GM19099 (cell line): ENCODE measurements around the gene PRPF19.

Source experiments
- POLR2A ChIP-seq: IDR thresholded peaks from 3 replicates; pipeline ENCODE4 v1.6.1; 2011; ENCODE audit warnings: low read depth; ENCODE audit not compliant: insufficient read length; ENCODE audit errors: extremely low read depth

PRPF19 gene

GRCh38 chr11:60918939-60919265 is 12.5 kb upstream of the PRPF19 start:
- TF ChIP-seq POLR2A = no peak

GRCh38 chr11:60918251-60918938 is 12.0 kb upstream of the PRPF19 start:
- TF ChIP-seq POLR2A = no peak

GRCh38 chr11:60917267-60917666 is 10.9 kb upstream of the PRPF19 start:
- TF ChIP-seq POLR2A = no peak

- TF ChIP-seq POLR2A = no peak
These were observed 10.4 kb upstream of the PRPF19 start for GRCh38 chr11:60916669-60917206.

GRCh38 chr11:60915248-60915914 is 9.0 kb upstream of the PRPF19 start:
- TF ChIP-seq POLR2A = peak; percentile 50

- TF ChIP-seq POLR2A = no peak
These were observed 8.4 kb upstream of the PRPF19 start for GRCh38 chr11:60914633-60915247.

- peak; percentile 52 for TF ChIP-seq POLR2A
These were observed 7.6 kb upstream of the PRPF19 start, which contains the start of gene TMEM109 for GRCh38 chr11:60913793-60914632. Gene TMEM109 (plus strand): TSS chr11:60914158. CDS start chr11:60919694, 5,536 bp downstream.

- no peak for TF ChIP-seq POLR2A
These were observed 6.6 kb upstream of the PRPF19 start for GRCh38 chr11:60912851-60913528.

GRCh38 chr11:60912223-60912850 is 6.0 kb upstream of the PRPF19 start:
- TF ChIP-seq POLR2A = no peak

- TF ChIP-seq POLR2A = no peak
These were observed 4.5 kb upstream of the PRPF19 start for GRCh38 chr11:60910711-60911380.

- peak; percentile 20 for TF ChIP-seq POLR2A
These were observed 3.9 kb upstream of the PRPF19 start for GRCh38 chr11:60910281-60910687.

GRCh38 chr11:60908803-60909202 is 2.4 kb upstream of the PRPF19 start:
- TF ChIP-seq POLR2A = no peak

- no peak for TF ChIP-seq POLR2A
These were observed 753 bp downstream of the PRPF19 start for GRCh38 chr11:60905551-60906113.

GRCh38 chr11:60905047-60905446 is 1.3 kb downstream of the PRPF19 start:
- no peak for TF ChIP-seq POLR2A

GRCh38 chr11:60902625-60903024 is 3.8 kb downstream of the PRPF19 start:
- no peak for TF ChIP-seq POLR2A
